H9 (cell line): ENCODE data around the gene IZUMO4. TPM values are rescaled to one million over a fixed set of nuclear protein-coding genes. Genes with fewer than 3 reads are reported as not detected.

ENCODE experiments used
- DNase-seq: peaks from one replicate; pipeline ENCODE4 v3.0.0-alpha.2; 2017
- H2AFZ ChIP-seq: one replicate; pipeline ENCODE4 v1.6.1; 2013; ENCODE audit warnings: mild to moderate bottlenecking, low read length, control low read depth, moderate library complexity
- H2AK5ac ChIP-seq: 2 replicates; pipeline ENCODE4 v1.6.1; 2013; ENCODE audit warnings: low read length, control low read depth, mixed read lengths; ENCODE audit not compliant: insufficient read length
- H2BK120ac ChIP-seq: one replicate; pipeline ENCODE4 v1.6.1; 2013; ENCODE audit warnings: low read depth, mild to moderate bottlenecking, low read length, control low read depth, inconsistent platforms; ENCODE audit not compliant: poor library complexity, severe bottlenecking
- H2BK12ac ChIP-seq: 2 replicates; pipeline ENCODE4 v1.6.1; 2013; ENCODE audit warnings: low read length, control low read depth, mixed read lengths, low read depth; ENCODE audit not compliant: insufficient read length
- H2BK15ac ChIP-seq: 2 replicates; pipeline ENCODE4 v1.6.1; 2013; ENCODE audit warnings: low read depth, low read length, control low read depth
- H2BK20ac ChIP-seq: one replicate; pipeline ENCODE4 v1.6.1; 2013; ENCODE audit warnings: low read depth, mild to moderate bottlenecking, low read length, control low read depth, inconsistent platforms; ENCODE audit not compliant: poor library complexity, severe bottlenecking
- H2BK5ac ChIP-seq: 2 replicates; pipeline ENCODE4 v1.6.1; 2013; ENCODE audit warnings: low read length, control low read depth, mixed read lengths; ENCODE audit not compliant: insufficient read length
- H3K14ac ChIP-seq: 2 replicates; pipeline ENCODE4 v1.6.1; 2013; ENCODE audit warnings: low read length, control low read depth; ENCODE audit not compliant: insufficient read depth
- H3K18ac ChIP-seq: 2 replicates; pipeline ENCODE4 v1.6.1; 2013; ENCODE audit warnings: low read depth, mild to moderate bottlenecking, mixed read lengths, low read length, control low read depth; ENCODE audit not compliant: insufficient read length
- H3K23ac ChIP-seq: 2 replicates; pipeline ENCODE4 v1.6.1; 2013; ENCODE audit warnings: low read length, control low read depth, mixed read lengths, low read depth; ENCODE audit not compliant: insufficient read length
- H3K23me2 ChIP-seq: 2 replicates; pipeline ENCODE4 v1.6.1; 2013; ENCODE audit warnings: low read depth, mild to moderate bottlenecking, mixed read lengths, low read length, control low read depth; ENCODE audit not compliant: insufficient read length, poor library complexity, severe bottlenecking
- H3K27ac ChIP-seq: 2 replicates; pipeline ENCODE4 v1.5.1; 2013; ENCODE audit warnings: low read length, control low read depth, mixed read lengths, low read depth; ENCODE audit not compliant: insufficient read length
- H3K27me3 ChIP-seq: 2 replicates; pipeline ENCODE4 v1.6.1; 2013; ENCODE audit warnings: low read length, control low read depth, inconsistent platforms; ENCODE audit not compliant: insufficient read depth
- H3K4ac ChIP-seq: 2 replicates; pipeline ENCODE4 v1.6.1; 2013; ENCODE audit warnings: low read depth, mild to moderate bottlenecking, control low read depth, inconsistent platforms, low read length, moderate library complexity
- H3K4me1 ChIP-seq: 2 replicates; pipeline ENCODE4 v1.6.1; 2013; ENCODE audit warnings: low read length, control low read depth, inconsistent platforms; ENCODE audit not compliant: insufficient read depth
- H3K4me2 ChIP-seq: 2 replicates; pipeline ENCODE4 v1.6.1; 2013; ENCODE audit warnings: low read length, control low read depth, mixed read lengths; ENCODE audit not compliant: insufficient read length, insufficient read depth
- H3K56ac ChIP-seq: 2 replicates; pipeline ENCODE4 v1.6.1; 2013; ENCODE audit warnings: low read depth, mild to moderate bottlenecking, mixed read lengths, low read length, control low read depth; ENCODE audit not compliant: insufficient read length
- H3K79me1 ChIP-seq: 2 replicates; pipeline ENCODE4 v1.6.1; 2013; ENCODE audit warnings: low read depth, mild to moderate bottlenecking, moderate library complexity, low read length, control low read depth, inconsistent platforms; ENCODE audit not compliant: insufficient read depth, poor library complexity, severe bottlenecking
- H3K79me2 ChIP-seq: 2 replicates; pipeline ENCODE4 v1.6.1; 2013; ENCODE audit warnings: low read length, control low read depth, inconsistent platforms; ENCODE audit not compliant: insufficient read depth
- H3K9ac ChIP-seq: 2 replicates; pipeline ENCODE4 v1.6.1; 2013; ENCODE audit warnings: low read length, control low read depth, mixed read lengths; ENCODE audit not compliant: insufficient read length; ENCODE audit errors: extremely low read depth
- H3K9me3 ChIP-seq: one replicate; pipeline ENCODE4 v1.6.1; 2013; ENCODE audit warnings: low read depth, low read length, inconsistent platforms; ENCODE audit not compliant: control insufficient read depth
- H3T11ph ChIP-seq: one replicate; pipeline ENCODE4 v1.6.1; 2013; ENCODE audit warnings: mild to moderate bottlenecking, low read length, control low read depth, inconsistent platforms
- H4K20me1 ChIP-seq: one replicate; pipeline ENCODE4 v1.6.1; 2013; ENCODE audit not compliant: control insufficient read depth, insufficient read length, insufficient read depth
- H4K5ac ChIP-seq: 2 replicates; pipeline ENCODE4 v1.6.1; 2013; ENCODE audit warnings: low read depth, mild to moderate bottlenecking, mixed read lengths, low read length, control low read depth; ENCODE audit not compliant: insufficient read length
- H4K8ac ChIP-seq: replicated peaks from 2 replicates; pipeline ENCODE4 v1.6.1; 2013; ENCODE audit warnings: low read length, control low read depth, mixed read lengths, low read depth; ENCODE audit not compliant: insufficient read length
- H4K91ac ChIP-seq: 2 replicates; pipeline ENCODE4 v1.6.1; 2013; ENCODE audit warnings: low read depth, mild to moderate bottlenecking, moderate library complexity, mixed read lengths, low read length, control low read depth; ENCODE audit not compliant: insufficient read length
- H3K27ac Mint-ChIP-seq, 3 experiments: 2 replicates in 2 of 3; 3 replicates in 1 of 3; pipeline ENCODE4 v1.8.0; 2020 to 2021; ENCODE audit warnings: mixed read lengths in 3 of 3, mild to moderate bottlenecking in 1 of 3, moderate library complexity in 1 of 3
- H3K27me3 Mint-ChIP-seq: 2 replicates; pipeline ENCODE4 v1.8.0; 2021; ENCODE audit warnings: low read depth, mild to moderate bottlenecking, moderate library complexity, mixed read lengths
- H3K36me3 Mint-ChIP-seq, 3 experiments: 2 replicates in 2 of 3; 3 replicates in 1 of 3; pipeline ENCODE4 v1.8.0; 2020 to 2021; ENCODE audit warnings: low read depth in 3 of 3, mixed read lengths in 3 of 3; ENCODE audit not compliant: insufficient read depth in 1 of 3
- H3K4me1 Mint-ChIP-seq, 2 experiments: 2 replicates each; pipeline ENCODE4 v1.8.0; 2020; ENCODE audit warnings: mixed read lengths in 2 of 2
- H3K4me3 Mint-ChIP-seq, 2 experiments: 2 replicates in 1 of 2; 3 replicates in 1 of 2; pipeline ENCODE4 v1.8.0; 2020 to 2021; ENCODE audit warnings: mild to moderate bottlenecking in 2 of 2, mixed read lengths in 2 of 2, moderate library complexity in 1 of 2
- H3K9me3 Mint-ChIP-seq, 2 experiments: 2 replicates in 1 of 2; 3 replicates in 1 of 2; pipeline ENCODE4 v1.8.0; 2020; ENCODE audit warnings: mild to moderate bottlenecking in 2 of 2, mixed read lengths in 2 of 2, moderate library complexity in 1 of 2
- CTCF ChIP-seq: fragments of 200-600 bp; sonication (generic); conservative IDR thresholded peaks from 3 replicates; pipeline ENCODE4 v1.8.0; 2021; ENCODE audit warnings: antibody characterized with exemption, mild to moderate bottlenecking
- WGBS: extraction: QIAGEN DNeasy Blood & Tissue Kit; methylation state at CpG from one replicate; pipeline ENCODE4 v1.1.7; 2013; ENCODE audit warnings: missing lambda C conversion rate, low lambda C conversion rate, mixed read lengths; ENCODE audit not compliant: insufficient read length; ENCODE audit errors: extremely low coverage; 5-methylcytosine and 5-hydroxymethylcytosine counted together
- total RNA-seq: library from RNA; stranded (reverse); gene quantifications from 2 replicates; pipeline ENCODE4 v1.2.1, GENCODE V29; 2021

IZUMO4 gene
- total RNA-seq, 1 experiment from 2014 or later = 2.1 TPM

GRCh38 chr19:2047449-2048103, 49.1 kb upstream of the IZUMO4 start:
- Histone ChIP-seq H3K27me3 (no peaks in the 10 kb centered on the region), H3K9ac (no peak overlapping the region), H2AK5ac (no peak overlapping the region), H3K27ac (no peak overlapping the region), H2BK15ac (no peak overlapping the region), H3K23me2 (peaks cover 9% of the 10 kb centered on the region), H3K18ac (no peak overlapping the region), H3K4me2 (no peak overlapping the region), H2BK12ac (no peak overlapping the region), H4K91ac (no peak overlapping the region), H4K20me1 (peaks cover 2% of the 10 kb centered on the region), H3K14ac (no peak overlapping the region), H2BK5ac (no peak overlapping the region), H3K4ac (no peak overlapping the region), H2AFZ (no peak overlapping the region), H3K23ac (no peak overlapping the region), H4K8ac (no peak overlapping the region), H2BK20ac (no peak overlapping the region), H2BK120ac (no peak overlapping the region), H3T11ph (no peak overlapping the region), H3K4me1 (no peaks in the 10 kb centered on the region; the same call in 1 of the 2 replicates), H3K79me1 (peaks cover 3% of the 10 kb centered on the region), H4K5ac (no peak overlapping the region), H3K9me3 (no peaks in the 10 kb centered on the region), H3K79me2 (peaks cover 11% of the 10 kb centered on the region; the same call in 1 of the 2 replicates), H3K56ac (no peak overlapping the region)
- Mint-ChIP-seq H3K27ac (no peak overlapping the region), H3K4me1 (peaks cover 10 to 11% of the 10 kb centered on the region in 2 experiments), H3K4me3 (no peak overlapping the region), H3K27me3 (no peaks in the 10 kb centered on the region), H3K36me3 (peaks cover 3 to 11% (median 8%) of the 10 kb centered on the region in 3 experiments; a peak in 5 of 7 replicates), H3K9me3 (no peaks in the 10 kb centered on the region)
- no CpG with 5 or more reads among the region's 22 CpGs for WGBS
- no peak for TF ChIP-seq CTCF
- DNase-seq = peak; percentile 28
